Astrocyte (in vitro differentiated cells and primary cell): ENCODE results near the gene RNU6-1. TPM values are rescaled to one million over a fixed set of nuclear protein-coding genes. Genes with fewer than 3 reads are reported as not detected.
A peak's percentile ranks its signal among the peaks of the same experiment; 100 is the strongest.

Experiments used
- DNase-seq: peaks from one replicate; pipeline ENCODE4 v3.0.0-alpha.2; 2010; ENCODE audit warnings: low read depth
- FAIRE-seq: peaks from 2 replicates; lab custom pipeline; 2011; peaks lifted over from hg19 to GRCh38; lab: Jason Lieb, UNC
- H2AFZ ChIP-seq: 2 replicates; pipeline ENCODE4 v1.6.0; 2012; ENCODE audit warnings: low read depth, low read length, inconsistent platforms
- H3K27ac ChIP-seq: 2 replicates; pipeline ENCODE4 v1.5.1; 2011; ENCODE audit warnings: low read depth, low read length, inconsistent platforms
- H3K27me3 ChIP-seq: 2 replicates; pipeline ENCODE4 v1.6.0; 2011; ENCODE audit warnings: low read length, inconsistent platforms; ENCODE audit not compliant: insufficient read depth
- H3K36me3 ChIP-seq: 2 replicates; pipeline ENCODE4 v1.5.1; 2011; ENCODE audit warnings: low read length, inconsistent platforms; ENCODE audit not compliant: insufficient read depth
- H3K4me1 ChIP-seq: 2 replicates; pipeline ENCODE4 v1.5.1; 2011; ENCODE audit warnings: low read length, inconsistent platforms; ENCODE audit not compliant: insufficient read depth
- H3K4me2 ChIP-seq: 2 replicates; pipeline ENCODE4 v1.6.0; 2012; ENCODE audit warnings: low read length, inconsistent platforms
- H3K4me3 ChIP-seq: 2 replicates; pipeline ENCODE4 v1.5.1; 2011; ENCODE audit warnings: low read depth, mild to moderate bottlenecking, low read length, inconsistent platforms; ENCODE audit not compliant: insufficient read depth
- H3K79me2 ChIP-seq: 2 replicates; pipeline ENCODE4 v1.6.0; 2012; ENCODE audit warnings: mild to moderate bottlenecking, low read length, inconsistent platforms; ENCODE audit not compliant: insufficient read depth
- H3K9ac ChIP-seq: 2 replicates; pipeline ENCODE4 v1.6.0; 2012; ENCODE audit warnings: mild to moderate bottlenecking, low read length, inconsistent platforms
- H3K9me3 ChIP-seq: 2 replicates; pipeline ENCODE4 v1.5.1; 2012; ENCODE audit warnings: low read depth, mild to moderate bottlenecking, low read length, inconsistent platforms; ENCODE audit not compliant: insufficient read depth
- H4K20me1 ChIP-seq: 2 replicates; pipeline ENCODE4 v1.6.0; 2012; ENCODE audit warnings: low read length, inconsistent platforms; ENCODE audit not compliant: insufficient read depth
- H3K27ac Mint-ChIP-seq: one replicate; pipeline ENCODE4 v1.8.0; 2021; ENCODE audit warnings: mild to moderate bottlenecking, mixed read lengths; ENCODE audit not compliant: unreplicated experiment
- H3K27me3 Mint-ChIP-seq: one replicate; pipeline ENCODE4 v1.8.0; 2021; ENCODE audit warnings: low read depth, mixed read lengths; ENCODE audit not compliant: unreplicated experiment
- H3K36me3 Mint-ChIP-seq: one replicate; pipeline ENCODE4 v1.8.0; 2021; ENCODE audit warnings: low read depth, mixed read lengths; ENCODE audit not compliant: unreplicated experiment
- H3K4me1 Mint-ChIP-seq: one replicate; pipeline ENCODE4 v1.8.0; 2021; ENCODE audit warnings: low read depth, mixed read lengths; ENCODE audit not compliant: unreplicated experiment
- H3K4me3 Mint-ChIP-seq: one replicate; pipeline ENCODE4 v1.8.0; 2021; ENCODE audit warnings: mild to moderate bottlenecking, moderate library complexity, mixed read lengths; ENCODE audit not compliant: unreplicated experiment
- H3K9me3 Mint-ChIP-seq: one replicate; pipeline ENCODE4 v1.8.0; 2021; ENCODE audit warnings: mild to moderate bottlenecking, mixed read lengths; ENCODE audit not compliant: unreplicated experiment
- EZH2 ChIP-seq: IDR thresholded peaks from 2 replicates; pipeline ENCODE4 v1.6.1; 2012; ENCODE audit warnings: mild to moderate bottlenecking, low read length, inconsistent platforms; ENCODE audit not compliant: insufficient read depth
- total RNA-seq: library from RNA; stranded (reverse); gene quantifications from 2 replicates; pipeline ENCODE4 v1.2.1, GENCODE V29; 2021
- TF ChIP-seq, protein P1 (sequence below): IDR thresholded peaks from 2 replicates; pipeline ENCODE4 v1.5.1; 2011; ENCODE audit warnings: low read depth, mild to moderate bottlenecking, inconsistent platforms, low read length, moderate library complexity; ENCODE audit not compliant: insufficient read depth

The RNU6-1 gene
- total RNA-seq, 1 donor from 2014 or later, result not detected

- H3K4me1 Mint-ChIP-seq, result no peaks in the 10 kb centered on the region
- no peak for TF ChIP-seq EZH2
- TF ChIP-seq, protein P1, sequence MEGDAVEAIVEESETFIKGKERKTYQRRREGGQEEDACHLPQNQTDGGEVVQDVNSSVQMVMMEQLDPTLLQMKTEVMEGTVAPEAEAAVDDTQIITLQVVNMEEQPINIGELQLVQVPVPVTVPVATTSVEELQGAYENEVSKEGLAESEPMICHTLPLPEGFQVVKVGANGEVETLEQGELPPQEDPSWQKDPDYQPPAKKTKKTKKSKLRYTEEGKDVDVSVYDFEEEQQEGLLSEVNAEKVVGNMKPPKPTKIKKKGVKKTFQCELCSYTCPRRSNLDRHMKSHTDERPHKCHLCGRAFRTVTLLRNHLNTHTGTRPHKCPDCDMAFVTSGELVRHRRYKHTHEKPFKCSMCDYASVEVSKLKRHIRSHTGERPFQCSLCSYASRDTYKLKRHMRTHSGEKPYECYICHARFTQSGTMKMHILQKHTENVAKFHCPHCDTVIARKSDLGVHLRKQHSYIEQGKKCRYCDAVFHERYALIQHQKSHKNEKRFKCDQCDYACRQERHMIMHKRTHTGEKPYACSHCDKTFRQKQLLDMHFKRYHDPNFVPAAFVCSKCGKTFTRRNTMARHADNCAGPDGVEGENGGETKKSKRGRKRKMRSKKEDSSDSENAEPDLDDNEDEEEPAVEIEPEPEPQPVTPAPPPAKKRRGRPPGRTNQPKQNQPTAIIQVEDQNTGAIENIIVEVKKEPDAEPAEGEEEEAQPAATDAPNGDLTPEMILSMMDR, result no peak
- H3K27ac Mint-ChIP-seq, result peak overlapping the region; percentile 47
- no peaks in the 10 kb centered on the region for H3K9me3 ChIP-seq
- H3K36me3 ChIP-seq, result no peaks in the 10 kb centered on the region
- H3K4me2 ChIP-seq, result no peak overlapping the region
- no peak overlapping the region for H2AFZ ChIP-seq
- FAIRE-seq, result no peak
- no peak overlapping the region for H3K9ac ChIP-seq
- no peak for DNase-seq
- H3K27me3 ChIP-seq, result no peaks in the 10 kb centered on the region
- no peaks in the 10 kb centered on the region for H3K4me1 ChIP-seq
- no peaks in the 10 kb centered on the region for H3K9me3 Mint-ChIP-seq
- H3K36me3 Mint-ChIP-seq, result peaks cover 5% of the 10 kb centered on the region
- H3K27me3 Mint-ChIP-seq, result no peaks in the 10 kb centered on the region
- H3K79me2 ChIP-seq, result no peaks in the 10 kb centered on the region
- no peak overlapping the region for H3K27ac ChIP-seq
- H3K4me3 ChIP-seq, result no peak overlapping the region
- no peaks in the 10 kb centered on the region for H4K20me1 ChIP-seq
- no peak overlapping the region for H3K4me3 Mint-ChIP-seq
These were observed 37.6 kb downstream of the RNU6-1 start for GRCh38 chr15:67801926-67802914.

DNA sequence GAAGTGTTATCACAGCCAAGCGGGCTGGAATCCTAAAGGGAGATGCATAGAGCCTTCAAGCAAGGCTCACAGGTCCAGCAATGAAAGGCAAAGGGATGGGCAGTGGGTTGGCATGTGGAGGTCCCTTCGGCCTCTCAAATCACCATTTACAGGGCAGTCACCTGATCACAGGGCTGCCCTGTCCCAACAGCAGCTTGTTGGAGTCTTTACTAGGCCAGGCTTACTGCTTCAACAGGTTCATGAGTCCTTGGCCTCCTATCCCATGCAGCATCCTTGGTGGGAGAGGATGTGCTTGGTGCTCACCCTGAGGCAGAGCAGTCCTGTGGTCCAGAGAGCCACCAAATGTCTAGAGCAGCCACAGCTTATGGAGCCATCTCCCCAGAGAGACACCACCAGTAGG is 38.7 kb downstream of the RNU6-1 start:
- no peak for TF ChIP-seq EZH2
- TF ChIP-seq, protein P1, result no peak
- no peaks in the 10 kb centered on the region for H3K36me3 ChIP-seq
- no peak overlapping the region for H2AFZ ChIP-seq
- no peaks in the 10 kb centered on the region for H4K20me1 ChIP-seq
- H3K4me2 ChIP-seq, result no peak overlapping the region
- H3K9me3 Mint-ChIP-seq, result no peaks in the 10 kb centered on the region
- no peak overlapping the region for H3K27ac ChIP-seq
- H3K4me1 Mint-ChIP-seq, result no peaks in the 10 kb centered on the region
- DNase-seq, result no peak
- no peak overlapping the region for H3K4me3 ChIP-seq
- no peaks in the 10 kb centered on the region for H3K27me3 Mint-ChIP-seq
- H3K4me3 Mint-ChIP-seq, result no peak overlapping the region
- no peak for FAIRE-seq
- peaks cover 5% of the 10 kb centered on the region for H3K36me3 Mint-ChIP-seq
- no peak overlapping the region for H3K9ac ChIP-seq
- no peaks in the 10 kb centered on the region for H3K27me3 ChIP-seq
- H3K27ac Mint-ChIP-seq, result no peak overlapping the region
- H3K79me2 ChIP-seq, result no peaks in the 10 kb centered on the region
- H3K9me3 ChIP-seq, result peaks cover 3% of the 10 kb centered on the region
- no peaks in the 10 kb centered on the region for H3K4me1 ChIP-seq

DNA sequence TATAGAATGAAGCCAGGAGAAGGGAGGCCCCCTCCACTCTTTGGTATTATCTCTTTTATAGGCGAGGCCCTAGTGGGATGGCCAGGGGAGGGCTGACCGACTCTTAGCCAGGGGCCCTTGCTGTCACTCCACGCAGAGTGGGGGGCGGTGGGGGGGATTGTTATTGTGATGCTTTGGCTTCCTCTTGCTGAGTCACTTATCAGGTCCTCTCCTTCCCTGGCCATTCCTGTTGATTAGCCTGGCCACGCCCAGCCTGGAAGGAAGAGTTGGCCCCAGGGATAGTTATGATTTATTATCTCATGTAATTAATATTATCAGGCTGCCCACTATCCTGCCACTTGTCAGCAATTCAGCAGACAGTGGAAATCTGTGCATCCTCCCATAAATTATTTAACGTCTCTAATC is 40.0 kb downstream of the RNU6-1 start:
- no peak overlapping the region for H3K4me2 ChIP-seq
- Mint-ChIP-seq H3K36me3 (peaks cover 8% of the 10 kb centered on the region), H3K4me1 (no peaks in the 10 kb centered on the region), H3K9me3 (no peaks in the 10 kb centered on the region), H3K4me3 (no peak overlapping the region), H3K27me3 (no peaks in the 10 kb centered on the region), H3K27ac (no peak overlapping the region)
- H2AFZ ChIP-seq, result no peak overlapping the region
- no peaks in the 10 kb centered on the region for H3K79me2 ChIP-seq
- H3K27ac ChIP-seq, result no peak overlapping the region
- no peak overlapping the region for H3K4me3 ChIP-seq
- peaks cover 3% of the 10 kb centered on the region for H3K9me3 ChIP-seq
- DNase-seq (no peak), FAIRE-seq (no peak)
- TF ChIP-seq, protein P1, result no peak
- TF ChIP-seq EZH2, result no peak
- no peak overlapping the region for H3K9ac ChIP-seq
- H3K4me1 ChIP-seq, result no peaks in the 10 kb centered on the region
- H4K20me1 ChIP-seq, result no peaks in the 10 kb centered on the region
- H3K36me3 ChIP-seq, result no peaks in the 10 kb centered on the region
- H3K27me3 ChIP-seq, result no peaks in the 10 kb centered on the region
